Bronchial smooth muscle cell (primary cell): Measurements from ENCODE around the gene WFIKKN1. TPM values are rescaled to one million over a fixed set of nuclear protein-coding genes. Genes with fewer than 3 reads are reported as not detected.

ENCODE experiments used
- total RNA-seq: library from RNA; depleted of rRNA; stranded (reverse); fragments of >200 nt; gene quantifications from 2 replicates; pipeline ENCODE4 v1.2.1, GENCODE V29; 2014

The WFIKKN1 gene
- total RNA-seq, result 0.09 and 0.32 TPM in 2 replicates

GRCh38 chr16:630815-631405 is at the start of gene WFIKKN1:
Gene WFIKKN1, plus strand, starts transcription at chr16:630985. Its CDS starts 269 bp downstream, at chr16:631254.

GRCh38 chr16:589658-590187 is 41.1 kb upstream of the WFIKKN1 start, which contains the start of gene RAB40C:
Gene RAB40C, plus strand, starts transcription at chr16:590066. Its CDS starts 226 bp downstream, at chr16:590292.

GRCh38 chr16:636206-637080 is 5.7 kb downstream of the WFIKKN1 start, which contains the start of gene METTL26:
Gene METTL26, minus strand, starts transcription at chr16:636305. Its CDS starts 15 bp downstream, at chr16:636290.

GRCh38 chr16:641326-642188 is 10.8 kb downstream of the WFIKKN1 start, which contains the start of gene MCRIP2:
Gene MCRIP2, plus strand, starts transcription at chr16:641828. Its CDS starts 164 bp downstream, at chr16:641992.

GRCh38 chr16:648781-649589 is 18.2 kb downstream of the WFIKKN1 start, which contains the start of gene WDR90:
Gene WDR90, plus strand, starts transcription at chr16:649365. Its CDS starts 52 bp downstream, at chr16:649417.

GRCh38 chr16:667780-668518 is 37.2 kb downstream of the WFIKKN1 start, which contains the start of gene RHOT2:
Gene RHOT2, plus strand, starts transcription at chr16:668132. Its CDS starts 68 bp downstream, at chr16:668200.

GRCh38 chr16:674968-675883 is 44.4 kb downstream of the WFIKKN1 start, which contains the start of gene RHBDL1:
Gene RHBDL1, plus strand, starts transcription at chr16:675671. Its CDS starts 120 bp downstream, at chr16:675791.

GRCh38 chr16:679814-680624 is 49.2 kb downstream of the WFIKKN1 start, which contains the start of gene STUB1:
Gene STUB1, plus strand, starts transcription at chr16:680410. Its CDS starts 116 bp downstream, at chr16:680526.

Other genes with a start within 250 kb of the WFIKKN1 start
- 73.8 and 99.2 TPM in 2 replicates for gene PGAP6, start 249.0 kb upstream of the WFIKKN1 start, total RNA-seq
- gene NME4, start 233.8 kb upstream of the WFIKKN1 start, total RNA-seq, result 47.2 and 78.2 TPM in 2 replicates
- gene DECR2, start 229.1 kb upstream of the WFIKKN1 start, total RNA-seq, result 3.7 and 11.8 TPM in 2 replicates
- gene RAB11FIP3, start 205.3 kb upstream of the WFIKKN1 start, total RNA-seq, result 17.5 and 18.0 TPM in 2 replicates
- 13.9 and 15.9 TPM in 2 replicates for gene CAPN15, start 103.3 kb upstream of the WFIKKN1 start, total RNA-seq
- gene PRR35, start 70.6 kb upstream of the WFIKKN1 start, total RNA-seq, result not detected in 2 replicates
- gene NHLRC4, start 64.0 kb upstream of the WFIKKN1 start, total RNA-seq, result 1.1 and 4.7 TPM in 2 replicates
- 16.7 and 23.0 TPM in 2 replicates for gene PIGQ, start 61.0 kb upstream of the WFIKKN1 start, total RNA-seq
- gene RAB40C, start 40.9 kb upstream of the WFIKKN1 start, total RNA-seq, result 6.5 and 8.2 TPM in 2 replicates
- 66.9 and 80.2 TPM in 2 replicates for gene METTL26, start 5.3 kb downstream of the WFIKKN1 start, total RNA-seq
- 9.0 and 12.9 TPM in 2 replicates for gene MCRIP2, start 10.8 kb downstream of the WFIKKN1 start, total RNA-seq
- 8.5 TPM in 2 replicates for gene WDR90, start 18.4 kb downstream of the WFIKKN1 start, total RNA-seq
- gene RHOT2, start 37.1 kb downstream of the WFIKKN1 start, total RNA-seq, result 30.1 and 32.0 TPM in 2 replicates
- 3.9 and 5.0 TPM in 2 replicates for gene RHBDL1, start 44.7 kb downstream of the WFIKKN1 start, total RNA-seq
- 187 and 202 TPM in 2 replicates for gene STUB1, start 49.4 kb downstream of the WFIKKN1 start, total RNA-seq
- 18.1 and 22.9 TPM in 2 replicates for gene JMJD8, start 53.3 kb downstream of the WFIKKN1 start, total RNA-seq
- gene WDR24, start 59.4 kb downstream of the WFIKKN1 start, total RNA-seq, result 3.8 and 5.2 TPM in 2 replicates
- under 0.01 and 0.09 TPM in 2 replicates for gene FBXL16, start 74.8 kb downstream of the WFIKKN1 start, total RNA-seq
- gene METRN, start 84.1 kb downstream of the WFIKKN1 start, total RNA-seq, result 67.3 and 101 TPM in 2 replicates
- gene ANTKMT, start 90.2 kb downstream of the WFIKKN1 start, total RNA-seq, result 12.5 and 23.6 TPM in 2 replicates
- gene CCDC78, start 95.5 kb downstream of the WFIKKN1 start, total RNA-seq, result 0.34 and 2.0 TPM in 2 replicates
- 9.7 and 15.1 TPM in 2 replicates for gene HAGHL, start 96.1 kb downstream of the WFIKKN1 start, total RNA-seq
- 24.3 and 32.0 TPM in 2 replicates for gene CIAO3, start 110.0 kb downstream of the WFIKKN1 start, total RNA-seq
- not detected in 2 replicates for gene MSLN, start 129.7 kb downstream of the WFIKKN1 start, total RNA-seq
- 15.3 and 15.8 TPM in 2 replicates for gene RPUSD1, start 157.4 kb downstream of the WFIKKN1 start, total RNA-seq
- 1.7 and 3.0 TPM in 2 replicates for gene CHTF18, start 157.6 kb downstream of the WFIKKN1 start, total RNA-seq
- not detected in 2 replicates for gene GNG13, start 169.7 kb downstream of the WFIKKN1 start, total RNA-seq